Endodermal cell (in vitro differentiated cells): ENCODE measurements around the gene ZDHHC21. TPM values are rescaled to one million over a fixed set of nuclear protein-coding genes. Genes with fewer than 3 reads are reported as not detected.

Experiments
- DNase-seq: peaks from one replicate; pipeline ENCODE4 v3.0.0-alpha.2; 2017
- H3K27ac ChIP-seq: 2 replicates; pipeline ENCODE4 v1.5.1; 2013; ENCODE audit warnings: mild to moderate bottlenecking, low read depth, low read length, moderate library complexity
- H3K27me3 ChIP-seq: 2 replicates; pipeline ENCODE4 v1.6.1; 2013; ENCODE audit warnings: mild to moderate bottlenecking, low read length, moderate library complexity; ENCODE audit not compliant: insufficient read depth, control insufficient read depth, poor library complexity, severe bottlenecking
- H3K36me3 ChIP-seq: 2 replicates; pipeline ENCODE4 v1.7.0; 2013; ENCODE audit warnings: mild to moderate bottlenecking, low read length, moderate library complexity; ENCODE audit not compliant: control insufficient read depth, insufficient read depth
- H3K4me1 ChIP-seq: one replicate; pipeline ENCODE4 v1.7.0; 2013; ENCODE audit warnings: low read length; ENCODE audit not compliant: control insufficient read depth, insufficient read depth
- H3K4me3 ChIP-seq: 2 replicates; pipeline ENCODE4 v1.5.1; 2013; ENCODE audit warnings: mild to moderate bottlenecking, low read length, moderate library complexity
- H3K9ac ChIP-seq: 2 replicates; pipeline ENCODE4 v1.6.1; 2013; ENCODE audit warnings: mild to moderate bottlenecking, low read length, moderate library complexity; ENCODE audit not compliant: poor library complexity, severe bottlenecking; ENCODE audit errors: extremely low read depth
- H3K9me3 ChIP-seq: 2 replicates; pipeline ENCODE4 v1.6.1; 2013; ENCODE audit warnings: mild to moderate bottlenecking, low read length, moderate library complexity; ENCODE audit not compliant: control insufficient read depth
- H3K27ac Mint-ChIP-seq: 2 replicates; pipeline ENCODE4 v1.8.0; 2020; ENCODE audit warnings: mixed read lengths
- H3K27me3 Mint-ChIP-seq: 2 replicates; pipeline ENCODE4 v1.8.0; 2021; ENCODE audit warnings: mild to moderate bottlenecking, mixed read lengths; ENCODE audit not compliant: insufficient read depth
- H3K36me3 Mint-ChIP-seq: 2 replicates; pipeline ENCODE4 v1.8.0; 2020; ENCODE audit warnings: low read depth, mixed read lengths
- H3K4me1 Mint-ChIP-seq: 2 replicates; pipeline ENCODE4 v1.8.0; 2020; ENCODE audit warnings: mixed read lengths
- H3K4me3 Mint-ChIP-seq: 2 replicates; pipeline ENCODE4 v1.8.0; 2020; ENCODE audit warnings: mild to moderate bottlenecking, moderate library complexity, mixed read lengths
- H3K9me3 Mint-ChIP-seq: 2 replicates; pipeline ENCODE4 v1.8.0; 2020; ENCODE audit warnings: mild to moderate bottlenecking, mixed read lengths
- WGBS, 2 experiments: methylation state at CpG; one replicate each; pipeline versions ENCODE4 v1.1.5 to v1.1.7; 2013; ENCODE audit warnings: missing lambda C conversion rate in 2 of 2, mixed read lengths in 1 of 2; ENCODE audit not compliant: insufficient coverage in 1 of 2, insufficient read length in 1 of 2; 5-methylcytosine and 5-hydroxymethylcytosine counted together
- total RNA-seq, 2 donors: library from RNA; stranded (reverse); fragmentation: NEBNext Ultra II Directional in 1 of 2; extraction: Animal tissue kit (Norgen Biotek cat#: 25700) in 1 of 2; gene quantifications; 2 replicates in 1 of 2; 3 replicates in 1 of 2; pipeline ENCODE4 v1.2.1, GENCODE V29; 2021
- TF ChIP-seq, protein P1 (sequence below): fragments of 200-600 bp; sonication (generic); conservative IDR thresholded peaks from 2 replicates; pipeline ENCODE4 v1.5.0; 2021; ENCODE audit warnings: antibody characterized with exemption, mild to moderate bottlenecking

Gene ZDHHC21
- total RNA-seq, 2 donors from 2014 or later: 17.1 to 18.6 TPM

DNA sequence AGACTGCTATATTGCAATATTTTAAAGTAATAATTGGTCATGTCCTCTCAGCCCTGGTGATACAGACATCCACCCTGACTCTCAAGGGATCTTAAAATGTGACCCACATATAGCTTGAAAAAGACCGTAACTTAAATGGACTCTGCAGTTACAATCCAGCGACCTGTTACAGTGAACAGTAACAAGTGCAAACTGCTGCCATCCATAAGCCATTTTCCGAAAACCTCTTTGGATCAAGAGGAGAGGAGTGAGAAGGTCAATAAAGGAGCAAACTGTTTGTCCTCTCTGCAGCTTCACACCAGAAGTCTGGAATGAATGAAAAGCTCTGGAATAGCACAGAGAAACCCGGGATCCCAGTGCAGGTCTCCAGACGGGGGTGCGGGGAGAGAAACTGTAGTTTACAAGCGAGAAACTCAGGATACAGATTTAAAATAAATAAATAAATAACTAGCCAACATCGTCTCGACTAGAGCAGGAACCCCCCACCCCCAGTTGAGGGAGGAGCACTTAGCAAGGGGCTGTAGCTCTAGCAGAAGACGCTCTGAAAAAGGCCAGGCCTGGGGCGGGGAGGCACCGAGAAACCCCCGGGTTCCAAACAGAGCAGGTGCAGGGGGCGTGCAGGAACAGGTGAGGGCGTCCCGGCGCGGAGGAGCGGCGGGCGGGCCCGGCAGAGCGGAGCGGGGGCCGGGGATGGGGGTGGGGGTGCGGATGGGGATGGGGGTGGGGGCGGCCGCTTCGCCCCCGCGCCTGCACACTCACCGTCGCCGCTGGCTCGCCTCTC lies 572 bp downstream of the ZDHHC21 start:
- H3K4me1 ChIP-seq: peaks cover 2% of the 10 kb centered on the region
- H3K4me3 ChIP-seq: peak overlapping the region; percentile 70
- H3K4me1 Mint-ChIP-seq: peaks cover 27% of the 10 kb centered on the region
- TF ChIP-seq, protein P1, sequence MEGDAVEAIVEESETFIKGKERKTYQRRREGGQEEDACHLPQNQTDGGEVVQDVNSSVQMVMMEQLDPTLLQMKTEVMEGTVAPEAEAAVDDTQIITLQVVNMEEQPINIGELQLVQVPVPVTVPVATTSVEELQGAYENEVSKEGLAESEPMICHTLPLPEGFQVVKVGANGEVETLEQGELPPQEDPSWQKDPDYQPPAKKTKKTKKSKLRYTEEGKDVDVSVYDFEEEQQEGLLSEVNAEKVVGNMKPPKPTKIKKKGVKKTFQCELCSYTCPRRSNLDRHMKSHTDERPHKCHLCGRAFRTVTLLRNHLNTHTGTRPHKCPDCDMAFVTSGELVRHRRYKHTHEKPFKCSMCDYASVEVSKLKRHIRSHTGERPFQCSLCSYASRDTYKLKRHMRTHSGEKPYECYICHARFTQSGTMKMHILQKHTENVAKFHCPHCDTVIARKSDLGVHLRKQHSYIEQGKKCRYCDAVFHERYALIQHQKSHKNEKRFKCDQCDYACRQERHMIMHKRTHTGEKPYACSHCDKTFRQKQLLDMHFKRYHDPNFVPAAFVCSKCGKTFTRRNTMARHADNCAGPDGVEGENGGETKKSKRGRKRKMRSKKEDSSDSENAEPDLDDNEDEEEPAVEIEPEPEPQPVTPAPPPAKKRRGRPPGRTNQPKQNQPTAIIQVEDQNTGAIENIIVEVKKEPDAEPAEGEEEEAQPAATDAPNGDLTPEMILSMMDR: no peak
- peaks cover 35% of the 10 kb centered on the region for H3K36me3 Mint-ChIP-seq
- peak; percentile 84 for DNase-seq
- H3K9me3 Mint-ChIP-seq: no peaks in the 10 kb centered on the region
- H3K36me3 ChIP-seq: peaks cover 65% of the 10 kb centered on the region
- 8 to 44% methylated on average over 3 to 22 of the region's 35 CpGs for WGBS, 2 experiments
- no peaks in the 10 kb centered on the region for H3K27me3 Mint-ChIP-seq
- no peaks in the 10 kb centered on the region for H3K27me3 ChIP-seq
- H3K9ac ChIP-seq: peak overlapping the region; percentile 35
- H3K27ac ChIP-seq: no peak overlapping the region
- no peaks in the 10 kb centered on the region for H3K9me3 ChIP-seq
- H3K4me3 Mint-ChIP-seq: peak overlapping the region; percentile 86
- peak overlapping the region; percentile 96 for H3K27ac Mint-ChIP-seq

DNA sequence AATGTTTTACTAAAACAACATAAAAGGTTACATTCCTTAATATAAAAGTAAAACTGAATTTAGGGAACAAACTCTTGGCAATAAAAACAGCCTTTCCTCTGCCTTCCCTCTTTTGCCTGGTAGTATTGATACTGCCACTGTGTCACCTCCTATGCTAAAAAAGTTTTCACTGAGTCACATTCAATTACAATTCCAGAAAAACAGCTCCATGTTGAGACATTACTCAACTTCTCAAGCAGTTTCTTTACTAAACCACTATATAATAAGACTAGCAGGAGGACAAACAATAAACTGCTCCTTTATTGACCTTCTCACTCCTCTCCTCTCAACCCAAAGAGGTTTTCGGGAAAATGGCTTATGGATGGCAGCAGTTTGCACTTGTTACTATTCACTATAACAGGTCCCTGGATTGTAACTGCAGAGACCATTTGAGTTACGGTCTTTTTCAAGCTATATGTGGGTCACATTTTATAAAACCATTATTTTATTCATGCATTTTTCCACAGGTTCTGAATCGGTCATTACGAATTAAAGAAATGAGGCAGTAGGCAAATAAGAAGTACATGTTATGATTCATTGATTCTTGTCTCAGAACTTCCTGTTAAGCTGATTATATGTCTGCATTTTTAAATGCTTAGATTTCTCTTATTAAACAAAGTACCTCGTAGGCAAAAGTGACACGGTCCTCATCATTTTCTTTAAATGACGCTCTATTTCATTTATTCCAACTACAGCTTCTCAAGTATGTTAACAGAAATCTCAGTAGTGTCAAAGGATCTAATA lies 2.1 kb downstream of the ZDHHC21 start:
- H3K4me1 Mint-ChIP-seq: peaks cover 24% of the 10 kb centered on the region
- H3K4me3 Mint-ChIP-seq: no peak overlapping the region
- H3K36me3 Mint-ChIP-seq: peaks cover 43% of the 10 kb centered on the region
- no peak overlapping the region for H3K4me3 ChIP-seq
- H3K4me1 ChIP-seq: peaks cover 2% of the 10 kb centered on the region
- H3K9me3 ChIP-seq: no peaks in the 10 kb centered on the region
- H3K27me3 ChIP-seq: no peaks in the 10 kb centered on the region
- H3K36me3 ChIP-seq: peaks cover 65% of the 10 kb centered on the region
- H3K9ac ChIP-seq: no peak overlapping the region
- no peak for DNase-seq
- H3K27me3 Mint-ChIP-seq: no peaks in the 10 kb centered on the region
- H3K27ac Mint-ChIP-seq: no peak overlapping the region
- TF ChIP-seq, protein P1: no peak
- WGBS, 2 experiments: 91 to 93% methylated on average over 3 to 7 of the region's 7 CpGs
- peaks cover under 1% of the 10 kb centered on the region for H3K9me3 Mint-ChIP-seq
- H3K27ac ChIP-seq: no peak overlapping the region

DNA sequence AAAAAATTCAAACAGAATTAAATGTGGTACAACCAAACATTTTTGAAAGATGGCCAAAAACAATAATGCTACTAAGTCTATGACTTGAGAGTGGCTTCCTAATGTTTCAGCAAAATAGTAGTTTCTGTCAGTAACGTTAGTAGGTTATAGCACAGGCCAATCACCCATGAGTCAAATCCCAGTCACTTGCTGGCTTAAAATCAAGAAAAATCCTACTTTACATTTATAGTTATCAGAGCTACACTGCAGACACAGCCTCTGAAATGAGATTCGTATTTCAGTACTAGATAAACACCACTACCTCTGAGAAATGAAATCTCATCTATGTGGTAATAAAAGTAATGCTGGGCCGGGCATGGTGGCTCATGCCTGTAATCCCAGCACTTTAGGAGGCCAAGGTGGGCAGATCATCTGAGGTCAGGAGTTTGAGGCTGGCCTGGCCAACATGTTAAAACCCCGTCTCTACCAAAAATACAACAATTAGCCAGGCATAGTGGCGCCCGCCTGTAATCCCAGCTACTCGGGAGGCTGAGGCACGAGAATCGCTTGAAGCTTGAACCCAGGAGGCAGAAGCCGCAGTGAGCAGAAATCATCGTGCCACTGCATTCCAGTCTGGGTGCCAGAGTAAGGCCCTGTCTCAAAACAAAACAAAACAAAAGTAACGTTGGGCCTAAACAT lies 6.1 kb downstream of the ZDHHC21 start:
- peaks cover 62% of the 10 kb centered on the region for H3K36me3 Mint-ChIP-seq

More for the DNA sequence above, 6.1 kb downstream of the ZDHHC21 start:
- TF ChIP-seq, protein P1: no peak
- no peak overlapping the region for H3K27ac Mint-ChIP-seq
- H3K9ac ChIP-seq: no peak overlapping the region
- H3K27me3 Mint-ChIP-seq: no peaks in the 10 kb centered on the region
- peaks cover 2% of the 10 kb centered on the region for H3K4me1 ChIP-seq
- peaks cover 47% of the 10 kb centered on the region for H3K36me3 ChIP-seq
- no peak overlapping the region for H3K27ac ChIP-seq
- H3K4me1 Mint-ChIP-seq: peaks cover 14% of the 10 kb centered on the region
- no peak overlapping the region for H3K4me3 ChIP-seq
- peaks cover 8% of the 10 kb centered on the region for H3K9me3 Mint-ChIP-seq
- no peak overlapping the region for H3K4me3 Mint-ChIP-seq
- H3K9me3 ChIP-seq: no peaks in the 10 kb centered on the region
- WGBS, 2 experiments: 96 to 100% methylated on average over 3 to 12 of the region's 12 CpGs
- no peak for DNase-seq
- H3K27me3 ChIP-seq: no peaks in the 10 kb centered on the region
